ENCODE results near the gene CFL2. TPM values are rescaled to one million over a fixed set of nuclear protein-coding genes. Genes with fewer than 3 reads are reported as not detected.
"Not testable (repeated sequence)": the region's sequence is repeated elsewhere in the genome, so short reads cannot be mapped to it uniquely, and the experiment has no call there.

The CFL2 gene
- total RNA-seq, 6 donors from 2014 or later: 8.4 to 51.6 (median 40.7) TPM

DNA sequence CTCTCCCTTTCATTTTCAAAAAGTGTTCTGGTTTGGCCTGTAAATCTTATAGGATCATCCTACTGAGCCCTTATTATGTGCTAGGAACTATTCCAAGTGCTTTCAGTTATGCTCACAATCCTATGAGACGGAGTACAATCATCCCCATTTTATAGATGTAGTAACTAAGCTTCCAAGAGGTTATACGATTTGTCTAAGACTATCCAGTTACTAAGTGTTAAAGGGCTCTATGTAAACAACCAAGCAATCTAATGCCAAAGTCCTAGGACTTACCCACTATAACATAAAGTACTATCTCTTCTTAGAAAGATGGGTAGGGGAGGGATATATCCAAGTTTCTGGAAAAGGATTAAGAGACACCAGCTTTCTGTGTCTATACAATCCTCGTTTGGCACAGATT, 6.7 kb downstream of the CFL2 start:
- Histone ChIP-seq H3K4me3 (no peak overlapping the region), H3K27ac (no peak overlapping the region), H3K4me1 (peaks cover 3 to 25% (median 11%) of the 10 kb centered on the region in 4 donors), H3K36me3 (peaks cover 0 to 13% (median 0%) of the 10 kb centered on the region in 4 donors), H3K9me3 (no peaks in the 10 kb centered on the region), H3K27me3 (no peaks in the 10 kb centered on the region)
- WGBS, 2 donors: 90 to 97% methylated on average over 3 of the region's 3 CpGs
- no peak for DNase-seq
- no peak for ATAC-seq (ENCODE audit: low FRiP score in 2 of 2)
- TF ChIP-seq EP300 (IDR thresholded peaks at IDR 0.05) (no peak), POLR2A (IDR thresholded peaks at IDR 0.05) (no peak), POLR2AphosphoS5 (IDR thresholded peaks at IDR 0.05) (no peak)
- TF ChIP-seq, protein P1, sequence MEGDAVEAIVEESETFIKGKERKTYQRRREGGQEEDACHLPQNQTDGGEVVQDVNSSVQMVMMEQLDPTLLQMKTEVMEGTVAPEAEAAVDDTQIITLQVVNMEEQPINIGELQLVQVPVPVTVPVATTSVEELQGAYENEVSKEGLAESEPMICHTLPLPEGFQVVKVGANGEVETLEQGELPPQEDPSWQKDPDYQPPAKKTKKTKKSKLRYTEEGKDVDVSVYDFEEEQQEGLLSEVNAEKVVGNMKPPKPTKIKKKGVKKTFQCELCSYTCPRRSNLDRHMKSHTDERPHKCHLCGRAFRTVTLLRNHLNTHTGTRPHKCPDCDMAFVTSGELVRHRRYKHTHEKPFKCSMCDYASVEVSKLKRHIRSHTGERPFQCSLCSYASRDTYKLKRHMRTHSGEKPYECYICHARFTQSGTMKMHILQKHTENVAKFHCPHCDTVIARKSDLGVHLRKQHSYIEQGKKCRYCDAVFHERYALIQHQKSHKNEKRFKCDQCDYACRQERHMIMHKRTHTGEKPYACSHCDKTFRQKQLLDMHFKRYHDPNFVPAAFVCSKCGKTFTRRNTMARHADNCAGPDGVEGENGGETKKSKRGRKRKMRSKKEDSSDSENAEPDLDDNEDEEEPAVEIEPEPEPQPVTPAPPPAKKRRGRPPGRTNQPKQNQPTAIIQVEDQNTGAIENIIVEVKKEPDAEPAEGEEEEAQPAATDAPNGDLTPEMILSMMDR (IDR thresholded peaks at IDR 0.05): no peak

DNA sequence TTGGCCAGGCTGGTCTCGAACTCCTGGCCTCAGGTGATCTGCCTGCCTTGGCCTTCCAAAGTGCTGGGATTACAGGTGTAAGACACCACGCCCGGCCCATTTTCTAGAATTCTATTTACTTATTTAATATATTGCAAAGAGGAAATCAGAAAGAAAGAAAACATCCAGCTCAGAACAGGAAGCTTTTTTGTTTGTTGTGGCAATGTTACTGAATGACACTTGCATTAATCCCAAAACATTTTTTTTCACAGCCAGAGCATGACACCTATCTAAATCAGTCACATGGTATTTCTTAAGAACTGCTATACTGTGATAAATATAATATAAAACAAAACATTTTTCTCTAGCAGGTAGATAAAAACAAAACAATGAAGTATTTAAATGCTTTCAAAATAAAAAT, 12.6 kb downstream of the CFL2 start:
- TF ChIP-seq POLR2AphosphoS5 (IDR thresholded peaks at IDR 0.05): no peak
- TF ChIP-seq, protein P1 (IDR thresholded peaks at IDR 0.05): no peak
- no peak for ATAC-seq (ENCODE audit: low FRiP score in 2 of 2)
- Histone ChIP-seq H3K27me3 (no peaks in the 10 kb centered on the region), H3K9me3 (no peaks in the 10 kb centered on the region), H3K36me3 (no peaks in the 10 kb centered on the region), H3K4me3 (no peak overlapping the region), H3K27ac (no peak overlapping the region), H3K4me1 (no peaks in the 10 kb centered on the region)
- no peak for DNase-seq
- WGBS, 2 donors: 90 to 93% methylated on average over 3 of the region's 3 CpGs

DNA sequence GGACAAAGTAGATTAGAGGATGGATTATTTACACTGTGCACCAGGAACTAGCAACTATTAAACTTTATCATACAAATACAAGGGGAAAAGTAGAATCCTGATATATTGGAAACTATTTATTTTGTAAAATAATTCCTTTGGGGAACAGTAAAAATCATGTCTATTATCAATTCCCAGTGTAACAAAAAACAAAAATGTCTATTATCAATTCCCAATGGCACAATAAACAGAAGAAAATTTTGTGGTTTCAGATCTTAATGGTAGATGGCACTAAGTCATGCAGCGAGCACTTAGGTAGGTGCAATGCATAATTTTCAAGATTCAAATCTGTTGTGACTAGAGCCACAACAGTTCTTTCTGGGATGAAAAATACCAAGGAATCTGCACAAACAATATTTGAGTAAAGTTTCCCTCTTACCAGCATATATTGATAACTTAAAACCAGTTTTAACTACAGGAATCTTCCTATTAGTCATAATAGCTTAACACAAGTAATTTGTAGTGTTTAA, 13.7 kb downstream of the CFL2 start:
- no peak overlapping the region for H3K4me3 ChIP-seq
- H3K36me3 ChIP-seq: no peaks in the 10 kb centered on the region
- no peaks in the 10 kb centered on the region for H3K4me1 ChIP-seq
- TF ChIP-seq POLR2AphosphoS5 (IDR thresholded peaks at IDR 0.05) (no peak), POLR2A (IDR thresholded peaks at IDR 0.05) (no peak), EP300 (IDR thresholded peaks at IDR 0.05) (no peak)
- TF ChIP-seq, protein P1 (IDR thresholded peaks at IDR 0.05): no peak
- H3K9me3 ChIP-seq: no peaks in the 10 kb centered on the region
- no peak for ATAC-seq (ENCODE audit: low FRiP score in 2 of 2)
- H3K27ac ChIP-seq: no peak overlapping the region
- DNase-seq: no peak
- 95 to 96% methylated on average over 1 of the region's 1 CpG for WGBS, 2 donors
- H3K27me3 ChIP-seq: no peaks in the 10 kb centered on the region

DNA sequence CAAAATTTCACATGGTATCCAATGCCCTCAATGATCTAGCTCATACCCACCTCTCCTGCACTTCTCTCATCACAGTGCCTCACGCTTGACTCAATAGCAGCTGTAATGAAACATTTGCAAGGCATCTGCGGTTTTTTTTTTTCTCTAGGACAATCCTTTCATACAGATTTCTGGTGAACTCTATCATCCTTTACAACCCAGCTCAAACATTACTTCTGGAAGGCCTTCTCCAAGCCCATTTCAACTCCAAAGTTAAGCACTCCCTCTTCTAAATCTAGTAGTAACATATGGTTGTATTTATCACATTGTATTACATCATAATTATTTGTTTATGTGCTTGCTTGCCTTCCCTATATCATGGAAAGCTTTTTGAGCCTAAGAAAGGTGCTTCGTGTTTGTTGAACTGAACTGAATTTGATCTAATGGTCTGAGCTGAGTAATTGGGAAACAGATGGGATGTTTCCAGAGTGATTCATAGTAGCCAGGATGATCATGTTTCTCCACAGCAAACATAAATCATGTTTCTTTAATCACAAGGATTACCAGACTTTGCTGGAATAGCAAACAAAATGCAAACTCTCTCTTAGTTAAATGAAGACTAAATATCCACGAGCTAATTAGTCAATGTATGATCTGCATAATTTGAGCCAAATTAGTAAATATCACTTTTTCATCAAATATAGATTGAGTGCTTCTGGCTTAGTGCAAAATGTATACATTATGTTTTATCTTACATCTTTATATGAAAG, 14.3 kb downstream of the CFL2 start:
- Histone ChIP-seq H3K4me1 (no peaks in the 10 kb centered on the region), H3K36me3 (no peaks in the 10 kb centered on the region), H3K27me3 (no peaks in the 10 kb centered on the region), H3K27ac (no peak overlapping the region), H3K9me3 (no peaks in the 10 kb centered on the region), H3K4me3 (no peak overlapping the region)
- TF ChIP-seq POLR2AphosphoS5 (IDR thresholded peaks at IDR 0.05) (no peak), EP300 (IDR thresholded peaks at IDR 0.05) (no peak), POLR2A (IDR thresholded peaks at IDR 0.05) (no peak)
- TF ChIP-seq, protein P1 (IDR thresholded peaks at IDR 0.05): no peak
- WGBS, 2 donors: 59 to 69% methylated on average over 4 of the region's 4 CpGs
- DNase-seq: no peak
- ATAC-seq (ENCODE audit: low FRiP score in 2 of 2): peak in 1 of 2 donors; percentile 78

DNA sequence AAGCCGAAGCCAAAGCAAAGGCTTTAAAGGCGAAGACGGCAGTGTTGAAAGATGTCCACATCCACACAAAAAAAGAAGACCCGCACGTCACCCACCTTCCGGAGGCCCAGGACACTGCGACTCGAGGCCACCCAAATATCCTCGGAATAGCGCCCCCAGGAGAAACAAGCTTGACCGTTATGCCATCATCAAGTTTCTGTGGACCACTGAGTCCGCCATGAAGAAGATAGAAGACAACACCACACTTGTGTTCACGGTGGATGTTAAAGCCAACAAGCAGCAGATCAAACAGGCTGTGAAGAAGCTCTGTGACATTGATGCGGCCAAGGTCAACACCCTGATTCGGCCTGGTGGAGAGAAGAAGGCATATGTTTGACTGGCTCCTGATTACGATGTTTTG, 20.2 kb downstream of the CFL2 start:
- not testable (repeated sequence) for ATAC-seq (ENCODE audit: low FRiP score in 2 of 2); DNase-seq; H3K27me3 ChIP-seq; H3K9me3 ChIP-seq; H3K36me3 ChIP-seq; H3K4me3 ChIP-seq; H3K27ac ChIP-seq; H3K4me1 ChIP-seq
- WGBS, 2 donors: 93 to 95% methylated on average over 16 of the region's 16 CpGs

Data from upper lobe of left lung (tissue), 6 donors.